Measurements from ENCODE around the gene SLIT3. TPM values are rescaled to one million over a fixed set of nuclear protein-coding genes. Genes with fewer than 3 reads are reported as not detected.

Gene SLIT3
- total RNA-seq, 4 donors from 2014 or later = 10.8 to 30.8 (median 18.4) TPM

GRCh38 chr5:168712280-168712924 is 588.5 kb downstream of the SLIT3 start:
- Histone ChIP-seq H3K9me3 (no peaks in the 10 kb centered on the region), H3K36me3 (no peaks in the 10 kb centered on the region), H3K4me3 (no peak overlapping the region), H3K27ac (no peak overlapping the region), H3K27me3 (no peaks in the 10 kb centered on the region), H3K4me1 (no peaks in the 10 kb centered on the region)
- DNase-seq (ENCODE audit: low spot score in 2 of 2) = peak in 1 of 2 donors; percentile 38
- 57% methylated on average over 11 of the region's 11 CpGs for WGBS
- TF ChIP-seq POLR2AphosphoS5 (IDR thresholded peaks at IDR 0.05) (no peak), EP300 (IDR thresholded peaks at IDR 0.05) (no peak), POLR2A (IDR thresholded peaks at IDR 0.05) (no peak)

- TF ChIP-seq POLR2A (IDR thresholded peaks at IDR 0.05) (no peak), POLR2AphosphoS5 (IDR thresholded peaks at IDR 0.05) (no peak), EP300 (IDR thresholded peaks at IDR 0.05) (no peak), CTCF (IDR thresholded peaks at IDR 0.05) (no peak)
- Histone ChIP-seq H3K4me1 (no peaks in the 10 kb centered on the region), H3K27ac (no peak overlapping the region), H3K27me3 (no peaks in the 10 kb centered on the region), H3K36me3 (no peaks in the 10 kb centered on the region), H3K4me3 (no peak overlapping the region), H3K9me3 (no peaks in the 10 kb centered on the region)
- 92% methylated on average over 3 of the region's 9 CpGs for WGBS
- no peak for DNase-seq (ENCODE audit: low spot score in 2 of 2)
Observed at GRCh38 chr5:168710706-168711105, 590.2 kb downstream of the SLIT3 start.

- H3K27me3 ChIP-seq = no peaks in the 10 kb centered on the region
- TF ChIP-seq POLR2AphosphoS5 (IDR thresholded peaks at IDR 0.05) (no peak), CTCF (IDR thresholded peaks at IDR 0.05) (no peak), POLR2A (IDR thresholded peaks at IDR 0.05) (no peak), EP300 (IDR thresholded peaks at IDR 0.05) (no peak)
- H3K4me3 ChIP-seq = no peak overlapping the region
- no peaks in the 10 kb centered on the region for H3K4me1 ChIP-seq
- 89% methylated on average over 11 of the region's 15 CpGs for WGBS
- no peak overlapping the region for H3K27ac ChIP-seq
- H3K9me3 ChIP-seq = no peaks in the 10 kb centered on the region
- no peaks in the 10 kb centered on the region for H3K36me3 ChIP-seq
- peak in 1 of 2 donors; percentile 70 for DNase-seq (ENCODE audit: low spot score in 2 of 2)
Observed at GRCh38 chr5:168707716-168708695, 592.9 kb downstream of the SLIT3 start.

- H3K9me3 ChIP-seq = no peaks in the 10 kb centered on the region
- 66% methylated on average over 5 of the region's 5 CpGs for whole genome bisulfite sequencing
- H3K27me3 ChIP-seq = no peaks in the 10 kb centered on the region
- H3K27ac ChIP-seq = no peak overlapping the region
- no peaks in the 10 kb centered on the region for H3K36me3 ChIP-seq
- TF ChIP-seq CTCF (IDR thresholded peaks at IDR 0.05) (peak in 1 of 2 donors; percentile 37), POLR2AphosphoS5 (IDR thresholded peaks at IDR 0.05) (no peak), POLR2A (IDR thresholded peaks at IDR 0.05) (no peak)
- H3K4me3 ChIP-seq = no peak overlapping the region
- no peaks in the 10 kb centered on the region for H3K4me1 ChIP-seq
- DNase-seq (ENCODE audit: low spot score in 2 of 2) = peak in 1 of 2 donors; percentile 59
Observed at GRCh38 chr5:168706655-168707069, 594.3 kb downstream of the SLIT3 start.

- no peaks in the 10 kb centered on the region for H3K27me3 ChIP-seq
- no peaks in the 10 kb centered on the region for H3K36me3 ChIP-seq
- WGBS = 97% methylated on average over 1 of the region's 1 CpG
- H3K27ac ChIP-seq = no peak overlapping the region
- no peaks in the 10 kb centered on the region for H3K9me3 ChIP-seq
- no peak overlapping the region for H3K4me3 ChIP-seq
- no peaks in the 10 kb centered on the region for H3K4me1 ChIP-seq
- TF ChIP-seq POLR2A (IDR thresholded peaks at IDR 0.05) = no peak
- no peak for TF ChIP-seq EP300 (IDR thresholded peaks at IDR 0.05)
- no peak for TF ChIP-seq POLR2AphosphoS5 (IDR thresholded peaks at IDR 0.05)
- TF ChIP-seq CTCF (IDR thresholded peaks at IDR 0.05) = no peak
- DNase-seq (ENCODE audit: low spot score in 2 of 2) = no peak
Observed at GRCh38 chr5:168705321-168705720, 595.6 kb downstream of the SLIT3 start.

Data from suprapubic skin (tissue), 4 donors.